GM06990 (cell line): Measurements from ENCODE around the gene TOGARAM2.

ENCODE experiments used
- DNase-seq: peaks from one replicate; pipeline ENCODE4 v3.0.0-alpha.2; 2011; ENCODE audit not compliant: insufficient read length; ENCODE audit errors: extremely low read depth
- H3K27me3 ChIP-seq: replicated peaks from 2 replicates; pipeline ENCODE4 v1.6.0; 2011; ENCODE audit warnings: low read length; ENCODE audit not compliant: control insufficient read depth, insufficient read depth
- H3K36me3 ChIP-seq: 2 replicates; pipeline ENCODE4 v1.5.1; 2011; ENCODE audit warnings: low read length; ENCODE audit not compliant: control insufficient read depth, insufficient read depth
- H3K4me3 ChIP-seq: replicated peaks from 2 replicates; pipeline ENCODE4 v1.5.1; 2011; ENCODE audit warnings: low read depth, mild to moderate bottlenecking, control low read depth, low read length
- CTCF ChIP-seq: IDR thresholded peaks from 2 replicates; pipeline ENCODE4 v1.5.1; 2011; ENCODE audit warnings: low read length, control low read depth, mild to moderate bottlenecking, inconsistent platforms; ENCODE audit not compliant: insufficient read depth, poor library complexity, severe bottlenecking

TOGARAM2 gene

DNA sequence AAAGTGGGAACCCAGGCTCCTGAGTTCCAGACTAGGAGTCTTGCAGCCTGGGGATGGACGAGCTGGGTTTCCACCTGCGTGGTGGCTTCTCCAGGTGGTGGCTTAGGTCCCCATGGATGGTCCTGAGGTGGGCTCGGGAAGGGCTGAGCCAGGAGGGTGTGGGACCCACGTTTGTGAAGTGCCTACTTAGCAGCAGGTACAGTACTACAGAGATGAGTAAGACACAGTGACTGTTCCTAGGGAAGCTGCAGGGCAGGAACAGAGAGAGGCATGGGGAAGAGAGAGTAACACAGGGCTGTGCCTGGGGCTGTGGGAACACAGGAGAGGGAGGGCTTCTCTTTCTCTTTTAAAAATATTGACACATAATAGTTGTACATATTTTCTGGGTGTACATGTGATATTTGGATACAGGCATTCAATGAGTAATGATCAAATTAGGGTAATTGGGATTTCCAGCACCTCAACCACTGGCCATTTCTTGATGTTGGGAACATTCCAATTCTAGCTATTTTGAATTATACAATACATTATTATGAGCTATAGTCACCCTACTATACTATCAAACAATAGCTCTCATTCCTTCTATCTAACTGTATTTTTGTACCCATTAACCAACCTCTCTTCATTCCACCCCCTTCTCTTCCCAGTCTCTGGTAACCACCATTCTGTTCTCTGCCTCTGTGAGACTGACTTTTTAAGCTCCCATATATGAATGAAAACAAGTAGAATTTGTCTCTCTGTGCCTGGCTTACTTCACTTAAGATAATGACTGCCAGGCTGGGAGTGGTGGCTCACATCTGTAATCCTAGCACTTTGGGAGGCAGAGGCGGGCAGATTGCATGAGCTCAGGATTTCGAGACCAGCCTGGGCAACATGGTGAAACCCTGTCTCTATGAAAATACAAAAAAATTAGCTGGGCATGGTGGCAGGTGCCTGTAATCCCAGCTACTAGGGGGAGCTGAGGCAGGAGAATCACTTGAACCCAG, 15.0 kb downstream of the TOGARAM2 start:
- Histone ChIP-seq H3K27me3 (no peaks in the 10 kb centered on the region; the same call in 1 of the 2 replicates), H3K36me3 (no peaks in the 10 kb centered on the region), H3K4me3 (no peak overlapping the region)
- TF ChIP-seq CTCF: no peak
- no peak for DNase-seq

GRCh38 chr2:28997237-28997846, 16.2 kb downstream of the TOGARAM2 start:
- no peak for TF ChIP-seq CTCF

GRCh38 chr2:28997847-28998735, 17.0 kb downstream of the TOGARAM2 start:
- Histone ChIP-seq H3K4me3 (no peak overlapping the region), H3K36me3 (no peaks in the 10 kb centered on the region), H3K27me3 (no peaks in the 10 kb centered on the region)
- no peak for TF ChIP-seq CTCF
- no peak for DNase-seq

More at GRCh38 chr2:28997237-28997846, 16.2 kb downstream of the TOGARAM2 start:
- DNase-seq: no peak
- H3K27me3 ChIP-seq: no peaks in the 10 kb centered on the region
- H3K36me3 ChIP-seq: no peaks in the 10 kb centered on the region
- no peak overlapping the region for H3K4me3 ChIP-seq

GRCh38 chr2:29000481-29000880, 19.4 kb downstream of the TOGARAM2 start:
- Histone ChIP-seq H3K4me3 (no peak overlapping the region), H3K36me3 (no peaks in the 10 kb centered on the region), H3K27me3 (no peaks in the 10 kb centered on the region)
- no peak for TF ChIP-seq CTCF
- peak; percentile 58 for DNase-seq

- Histone ChIP-seq H3K4me3 (no peak overlapping the region), H3K36me3 (no peaks in the 10 kb centered on the region), H3K27me3 (no peaks in the 10 kb centered on the region)
- DNase-seq: no peak
- no peak for TF ChIP-seq CTCF
These were observed 19.9 kb downstream of the TOGARAM2 start for GRCh38 chr2:29000956-29001355.
